Astrocyte (in vitro differentiated cells and primary cell): ENCODE results near the gene COL9A2. TPM values are rescaled to one million over a fixed set of nuclear protein-coding genes. Genes with fewer than 3 reads are reported as not detected.

ENCODE experiments used
- DNase-seq: peaks from one replicate; pipeline ENCODE4 v3.0.0-alpha.2; 2010; ENCODE audit warnings: low read depth
- FAIRE-seq: peaks from 2 replicates; lab custom pipeline; 2011; peaks lifted over from hg19 to GRCh38; lab: Jason Lieb, UNC
- H2AFZ ChIP-seq: 2 replicates; pipeline ENCODE4 v1.6.0; 2012; ENCODE audit warnings: low read depth, low read length, inconsistent platforms
- H3K27ac ChIP-seq: 2 replicates; pipeline ENCODE4 v1.5.1; 2011; ENCODE audit warnings: low read depth, low read length, inconsistent platforms
- H3K27me3 ChIP-seq: 2 replicates; pipeline ENCODE4 v1.6.0; 2011; ENCODE audit warnings: low read length, inconsistent platforms; ENCODE audit not compliant: insufficient read depth
- H3K36me3 ChIP-seq: 2 replicates; pipeline ENCODE4 v1.5.1; 2011; ENCODE audit warnings: low read length, inconsistent platforms; ENCODE audit not compliant: insufficient read depth
- H3K4me1 ChIP-seq: 2 replicates; pipeline ENCODE4 v1.5.1; 2011; ENCODE audit warnings: low read length, inconsistent platforms; ENCODE audit not compliant: insufficient read depth
- H3K4me2 ChIP-seq: 2 replicates; pipeline ENCODE4 v1.6.0; 2012; ENCODE audit warnings: low read length, inconsistent platforms
- H3K4me3 ChIP-seq: 2 replicates; pipeline ENCODE4 v1.5.1; 2011; ENCODE audit warnings: low read depth, mild to moderate bottlenecking, low read length, inconsistent platforms; ENCODE audit not compliant: insufficient read depth
- H3K79me2 ChIP-seq: 2 replicates; pipeline ENCODE4 v1.6.0; 2012; ENCODE audit warnings: mild to moderate bottlenecking, low read length, inconsistent platforms; ENCODE audit not compliant: insufficient read depth
- H3K9ac ChIP-seq: 2 replicates; pipeline ENCODE4 v1.6.0; 2012; ENCODE audit warnings: mild to moderate bottlenecking, low read length, inconsistent platforms
- H3K9me3 ChIP-seq: 2 replicates; pipeline ENCODE4 v1.5.1; 2012; ENCODE audit warnings: low read depth, mild to moderate bottlenecking, low read length, inconsistent platforms; ENCODE audit not compliant: insufficient read depth
- H4K20me1 ChIP-seq: 2 replicates; pipeline ENCODE4 v1.6.0; 2012; ENCODE audit warnings: low read length, inconsistent platforms; ENCODE audit not compliant: insufficient read depth
- H3K27ac Mint-ChIP-seq: one replicate; pipeline ENCODE4 v1.8.0; 2021; ENCODE audit warnings: mild to moderate bottlenecking, mixed read lengths; ENCODE audit not compliant: unreplicated experiment
- H3K27me3 Mint-ChIP-seq: one replicate; pipeline ENCODE4 v1.8.0; 2021; ENCODE audit warnings: low read depth, mixed read lengths; ENCODE audit not compliant: unreplicated experiment
- H3K36me3 Mint-ChIP-seq: one replicate; pipeline ENCODE4 v1.8.0; 2021; ENCODE audit warnings: low read depth, mixed read lengths; ENCODE audit not compliant: unreplicated experiment
- H3K4me1 Mint-ChIP-seq: one replicate; pipeline ENCODE4 v1.8.0; 2021; ENCODE audit warnings: low read depth, mixed read lengths; ENCODE audit not compliant: unreplicated experiment
- H3K4me3 Mint-ChIP-seq: one replicate; pipeline ENCODE4 v1.8.0; 2021; ENCODE audit warnings: mild to moderate bottlenecking, moderate library complexity, mixed read lengths; ENCODE audit not compliant: unreplicated experiment
- H3K9me3 Mint-ChIP-seq: one replicate; pipeline ENCODE4 v1.8.0; 2021; ENCODE audit warnings: mild to moderate bottlenecking, mixed read lengths; ENCODE audit not compliant: unreplicated experiment
- EZH2 ChIP-seq: IDR thresholded peaks from 2 replicates; pipeline ENCODE4 v1.6.1; 2012; ENCODE audit warnings: mild to moderate bottlenecking, low read length, inconsistent platforms; ENCODE audit not compliant: insufficient read depth
- total RNA-seq: library from RNA; stranded (reverse); gene quantifications from 2 replicates; pipeline ENCODE4 v1.2.1, GENCODE V29; 2021
- TF ChIP-seq, protein P1 (sequence below): IDR thresholded peaks from 2 replicates; pipeline ENCODE4 v1.5.1; 2011; ENCODE audit warnings: low read depth, mild to moderate bottlenecking, inconsistent platforms, low read length, moderate library complexity; ENCODE audit not compliant: insufficient read depth

Gene COL9A2
- total RNA-seq, 1 donor from 2014 or later = 2.1 TPM

- Histone ChIP-seq H3K79me2 (no peaks in the 10 kb centered on the region), H3K4me2 (no peak overlapping the region), H3K27me3 (no peaks in the 10 kb centered on the region), H4K20me1 (no peaks in the 10 kb centered on the region), H3K9ac (no peak overlapping the region), H3K9me3 (no peaks in the 10 kb centered on the region), H2AFZ (no peak overlapping the region), H3K4me1 (peaks cover 4% of the 10 kb centered on the region), H3K36me3 (no peaks in the 10 kb centered on the region), H3K27ac (no peak overlapping the region), H3K4me3 (no peak overlapping the region)
- no peak for TF ChIP-seq EZH2
- TF ChIP-seq, protein P1, sequence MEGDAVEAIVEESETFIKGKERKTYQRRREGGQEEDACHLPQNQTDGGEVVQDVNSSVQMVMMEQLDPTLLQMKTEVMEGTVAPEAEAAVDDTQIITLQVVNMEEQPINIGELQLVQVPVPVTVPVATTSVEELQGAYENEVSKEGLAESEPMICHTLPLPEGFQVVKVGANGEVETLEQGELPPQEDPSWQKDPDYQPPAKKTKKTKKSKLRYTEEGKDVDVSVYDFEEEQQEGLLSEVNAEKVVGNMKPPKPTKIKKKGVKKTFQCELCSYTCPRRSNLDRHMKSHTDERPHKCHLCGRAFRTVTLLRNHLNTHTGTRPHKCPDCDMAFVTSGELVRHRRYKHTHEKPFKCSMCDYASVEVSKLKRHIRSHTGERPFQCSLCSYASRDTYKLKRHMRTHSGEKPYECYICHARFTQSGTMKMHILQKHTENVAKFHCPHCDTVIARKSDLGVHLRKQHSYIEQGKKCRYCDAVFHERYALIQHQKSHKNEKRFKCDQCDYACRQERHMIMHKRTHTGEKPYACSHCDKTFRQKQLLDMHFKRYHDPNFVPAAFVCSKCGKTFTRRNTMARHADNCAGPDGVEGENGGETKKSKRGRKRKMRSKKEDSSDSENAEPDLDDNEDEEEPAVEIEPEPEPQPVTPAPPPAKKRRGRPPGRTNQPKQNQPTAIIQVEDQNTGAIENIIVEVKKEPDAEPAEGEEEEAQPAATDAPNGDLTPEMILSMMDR = no peak
- H3K27me3 Mint-ChIP-seq = peaks cover 15% of the 10 kb centered on the region
- no peaks in the 10 kb centered on the region for H3K4me1 Mint-ChIP-seq
- DNase-seq = no peak
- no peaks in the 10 kb centered on the region for H3K9me3 Mint-ChIP-seq
- H3K27ac Mint-ChIP-seq = no peak overlapping the region
- H3K4me3 Mint-ChIP-seq = no peak overlapping the region
- no peak for FAIRE-seq
- peaks cover 4% of the 10 kb centered on the region for H3K36me3 Mint-ChIP-seq
Measured at GRCh38 chr1:40303051-40303771, 13.9 kb downstream of the COL9A2 start.

GRCh38 chr1:40302475-40302874 is 14.6 kb downstream of the COL9A2 start:
- no peaks in the 10 kb centered on the region for H3K9me3 Mint-ChIP-seq
- DNase-seq = no peak
- H3K27me3 Mint-ChIP-seq = peaks cover 15% of the 10 kb centered on the region
- Histone ChIP-seq H3K9me3 (no peaks in the 10 kb centered on the region), H3K27ac (no peak overlapping the region), H4K20me1 (no peaks in the 10 kb centered on the region), H3K4me3 (no peak overlapping the region), H3K4me1 (peaks cover 4% of the 10 kb centered on the region), H3K36me3 (no peaks in the 10 kb centered on the region), H3K4me2 (no peak overlapping the region), H3K27me3 (no peaks in the 10 kb centered on the region), H3K79me2 (no peaks in the 10 kb centered on the region), H3K9ac (no peak overlapping the region), H2AFZ (no peak overlapping the region)
- FAIRE-seq = no peak
- H3K4me3 Mint-ChIP-seq = no peak overlapping the region
- no peaks in the 10 kb centered on the region for H3K4me1 Mint-ChIP-seq
- H3K36me3 Mint-ChIP-seq = peaks cover 4% of the 10 kb centered on the region
- H3K27ac Mint-ChIP-seq = no peak overlapping the region
- no peak for TF ChIP-seq EZH2
- TF ChIP-seq, protein P1 = no peak

GRCh38 chr1:40301541-40302299 is 15.4 kb downstream of the COL9A2 start:
- H3K4me2 ChIP-seq = no peak overlapping the region
- H3K27me3 ChIP-seq = no peaks in the 10 kb centered on the region
- no peaks in the 10 kb centered on the region for H3K9me3 ChIP-seq
- H4K20me1 ChIP-seq = no peaks in the 10 kb centered on the region
- H3K4me3 ChIP-seq = no peak overlapping the region
- Mint-ChIP-seq H3K27me3 (peaks cover 15% of the 10 kb centered on the region), H3K9me3 (no peaks in the 10 kb centered on the region), H3K36me3 (peaks cover 4% of the 10 kb centered on the region), H3K27ac (no peak overlapping the region), H3K4me3 (no peak overlapping the region), H3K4me1 (no peaks in the 10 kb centered on the region)
- no peak for FAIRE-seq
- peaks cover 4% of the 10 kb centered on the region for H3K4me1 ChIP-seq
- DNase-seq = no peak
- no peak overlapping the region for H3K9ac ChIP-seq
- H2AFZ ChIP-seq = no peak overlapping the region
- no peaks in the 10 kb centered on the region for H3K36me3 ChIP-seq
- TF ChIP-seq, protein P1 = no peak
- no peak for TF ChIP-seq EZH2
- H3K27ac ChIP-seq = no peak overlapping the region
- no peaks in the 10 kb centered on the region for H3K79me2 ChIP-seq
